GM12891 (cell line): Measurements from ENCODE around the gene LMX1A.

ENCODE experiments used
- PAX5 ChIP-seq: IDR thresholded peaks from 2 replicates; pipeline ENCODE4 v1.6.1; 2011; ENCODE audit warnings: low read length, moderate library complexity, mild to moderate bottlenecking; ENCODE audit not compliant: insufficient read depth, severe bottlenecking
- POLR2A ChIP-seq: IDR thresholded peaks from 2 replicates; pipeline ENCODE4 v1.6.1; 2011; ENCODE audit warnings: low read depth, low read length, control low read depth
- POLR2AphosphoS5 ChIP-seq: IDR thresholded peaks from 2 replicates; pipeline ENCODE4 v1.6.1; 2011; ENCODE audit warnings: low read depth, low read length, control low read depth
- POU2F2 ChIP-seq: IDR thresholded peaks from 2 replicates; pipeline ENCODE4 v1.6.1; 2011; ENCODE audit warnings: low read depth, mild to moderate bottlenecking, control low read depth, low read length, moderate library complexity
- SPI1 ChIP-seq: IDR thresholded peaks from 2 replicates; pipeline ENCODE4 v1.6.1; 2011; ENCODE audit warnings: low read depth, low read length, control low read depth
- TAF1 ChIP-seq: IDR thresholded peaks from 2 replicates; pipeline ENCODE4 v1.6.1; 2011; ENCODE audit warnings: low read depth, low read length, control low read depth

- no peak for TF ChIP-seq POLR2A
- no peak for TF ChIP-seq POLR2AphosphoS5
- no peak for TF ChIP-seq TAF1
- TF ChIP-seq POU2F2 = no peak
- TF ChIP-seq SPI1 = no peak
- no peak for TF ChIP-seq PAX5
Measured at GRCh38 chr1:165212229-165212628, 144.3 kb downstream of the LMX1A start.
